WTC11 (cell line): ENCODE data around the gene CCDC182. TPM values are rescaled to one million over a fixed set of nuclear protein-coding genes. Genes with fewer than 3 reads are reported as not detected.

Source experiments
- ATAC-seq: fragments of 200-7000 bp; cut with Tn5 transposase; 2 replicates; pipeline ENCODE4 v1.10.0; 2021; ENCODE audit warnings: mild to moderate bottlenecking, moderate library complexity
- CTCF ChIA-PET: fragments of 300-600 bp; sonication (Branson Sonifier 250); formaldehyde crosslinking; loops from one replicate; lab custom pipeline; 2021; ENCODE audit warnings: antibody characterized with exemption; lab: Charles Lee
- POLR2A ChIA-PET: fragments of 350-600 bp; sonication (Branson Sonifier 250); formaldehyde crosslinking; loops from one replicate; lab custom pipeline; 2021; ENCODE audit warnings: antibody characterized with exemption; lab: Charles Lee
- DNase-seq: peaks from one replicate; pipeline ENCODE4 v3.0.0; 2021; ENCODE audit warnings: low spot score
- H3K27ac Mint-ChIP-seq: 2 replicates; pipeline ENCODE4 v1.8.0; 2021; ENCODE audit warnings: mixed read lengths
- H3K27me3 Mint-ChIP-seq: 2 replicates; pipeline ENCODE4 v1.8.0; 2021; ENCODE audit warnings: low read depth, mild to moderate bottlenecking, moderate library complexity, mixed read lengths
- H3K36me3 Mint-ChIP-seq: 2 replicates; pipeline ENCODE4 v1.8.0; 2021; ENCODE audit warnings: mixed read lengths
- H3K4me1 Mint-ChIP-seq: 2 replicates; pipeline ENCODE4 v1.8.0; 2022; ENCODE audit warnings: mixed read lengths
- H3K4me3 Mint-ChIP-seq: 2 replicates; pipeline ENCODE4 v1.8.0; 2021; ENCODE audit warnings: mild to moderate bottlenecking, moderate library complexity, mixed read lengths
- H3K9me3 Mint-ChIP-seq: 2 replicates; pipeline ENCODE4 v1.8.0; 2021; ENCODE audit warnings: mixed read lengths
- CREB1 ChIP-seq: sonication (generic); formaldehyde crosslinking; IDR thresholded peaks from 2 replicates; pipeline ENCODE4 v1.8.0; 2023; ENCODE audit warnings: mild to moderate bottlenecking, missing genetic modification reagents
- ETV6 ChIP-seq: sonication (generic); formaldehyde crosslinking; IDR thresholded peaks from 2 replicates; pipeline ENCODE4 v1.8.1; 2022; ENCODE audit warnings: mild to moderate bottlenecking, missing genetic modification reagents
- FOXJ3 ChIP-seq: sonication (generic); formaldehyde crosslinking; IDR thresholded peaks from 2 replicates; pipeline ENCODE4 v1.9.0; 2021; ENCODE audit warnings: missing genetic modification reagents, mild to moderate bottlenecking, borderline replicate concordance
- FOXP1 ChIP-seq: sonication (generic); formaldehyde crosslinking; IDR thresholded peaks from 2 replicates; pipeline ENCODE4 v1.8.0; 2022; ENCODE audit warnings: missing genetic modification reagents, mild to moderate bottlenecking, moderate library complexity, borderline replicate concordance
- GABPB1 ChIP-seq: sonication (generic); formaldehyde crosslinking; IDR thresholded peaks from 2 replicates; pipeline ENCODE4 v1.8.1; 2023; ENCODE audit warnings: mild to moderate bottlenecking, missing genetic modification reagents
- JUN ChIP-seq: sonication (generic); formaldehyde crosslinking; IDR thresholded peaks from 2 replicates; pipeline ENCODE4 v1.8.0; 2023; ENCODE audit warnings: mild to moderate bottlenecking, missing genetic modification reagents
- NFE2L1 ChIP-seq: sonication (generic); formaldehyde crosslinking; IDR thresholded peaks from 2 replicates; pipeline ENCODE4 v1.8.1; 2023; ENCODE audit warnings: missing genetic modification reagents
- OVOL2 ChIP-seq: fragments of 250-450 bp; sonication (Bioruptor Pico); IDR thresholded peaks from 2 replicates; pipeline ENCODE4 v1.9.0; 2021; ENCODE audit warnings: mild to moderate bottlenecking, borderline replicate concordance
- RELA ChIP-seq: sonication (generic); formaldehyde crosslinking; IDR thresholded peaks from 2 replicates; pipeline ENCODE4 v1.8.1; 2022; ENCODE audit warnings: missing genetic modification reagents, mild to moderate bottlenecking, borderline replicate concordance
- SP1 ChIP-seq: sonication (generic); formaldehyde crosslinking; conservative IDR thresholded peaks from 2 replicates; pipeline ENCODE4 v1.8.1; 2022; ENCODE audit warnings: missing genetic modification reagents
- TEAD1 ChIP-seq: sonication (generic); formaldehyde crosslinking; IDR thresholded peaks from 2 replicates; pipeline ENCODE4 v1.8.0; 2022; ENCODE audit warnings: mild to moderate bottlenecking, missing genetic modification reagents
- ZNF219 ChIP-seq: sonication (generic); formaldehyde crosslinking; IDR thresholded peaks from 2 replicates; pipeline ENCODE4 v1.8.0; 2023; ENCODE audit warnings: missing genetic modification reagents, mild to moderate bottlenecking, borderline replicate concordance
- ZNF232 ChIP-seq: sonication (generic); formaldehyde crosslinking; IDR thresholded peaks from 2 replicates; pipeline ENCODE4 v1.8.0; 2022; ENCODE audit warnings: mild to moderate bottlenecking, missing genetic modification reagents
- ZNF263 ChIP-seq: sonication (generic); formaldehyde crosslinking; IDR thresholded peaks from 2 replicates; pipeline ENCODE4 v1.8.1; 2022; ENCODE audit warnings: low read depth, mild to moderate bottlenecking, moderate library complexity, missing genetic modification reagents
- ZNF396 ChIP-seq: fragments of 250-450 bp; sonication (Bioruptor Pico); IDR thresholded peaks from 2 replicates; pipeline ENCODE4 v1.8.0; 2021; ENCODE audit warnings: mild to moderate bottlenecking, moderate library complexity, borderline replicate concordance
- total RNA-seq: library from RNA; stranded (reverse); gene quantifications from 3 replicates; pipeline ENCODE4 v1.2.3, GENCODE V29; 2021
- TF ChIP-seq, protein P1 (sequence below): sonication (generic); formaldehyde crosslinking; IDR thresholded peaks from 2 replicates; pipeline ENCODE4 v1.8.0; 2022; ENCODE audit warnings: mild to moderate bottlenecking, missing genetic modification reagents
- TF ChIP-seq, protein P2 (sequence below): sonication (generic); formaldehyde crosslinking; IDR thresholded peaks from 2 replicates; pipeline ENCODE4 v1.8.0; 2022; ENCODE audit warnings: mild to moderate bottlenecking, missing genetic modification reagents
- TF ChIP-seq, protein P3 (sequence below): fragments of 250-450 bp; sonication (Bioruptor Pico); IDR thresholded peaks from 2 replicates; pipeline ENCODE4 v1.8.0; 2021; ENCODE audit warnings: mild to moderate bottlenecking
- TF ChIP-seq, protein P4 (sequence below): sonication (generic); formaldehyde crosslinking; IDR thresholded peaks from 2 replicates; pipeline ENCODE4 v1.8.0; 2023; ENCODE audit warnings: missing genetic modification reagents, mild to moderate bottlenecking, borderline replicate concordance
- TF ChIP-seq, protein P5 (sequence below): fragments of 250-450 bp; sonication (Bioruptor Pico); IDR thresholded peaks from 2 replicates; pipeline ENCODE4 v2.1.2; 2022; ENCODE audit warnings: mild to moderate bottlenecking, moderate library complexity
- TF ChIP-seq, protein P6 (sequence below): fragments of 250-450 bp; sonication (Bioruptor Pico); IDR thresholded peaks from 2 replicates; pipeline ENCODE4 v1.9.0; 2021; ENCODE audit warnings: mild to moderate bottlenecking, borderline replicate concordance

CCDC182 gene
- total RNA-seq, 1 experiment from 2014 or later, result not detected

DNA sequence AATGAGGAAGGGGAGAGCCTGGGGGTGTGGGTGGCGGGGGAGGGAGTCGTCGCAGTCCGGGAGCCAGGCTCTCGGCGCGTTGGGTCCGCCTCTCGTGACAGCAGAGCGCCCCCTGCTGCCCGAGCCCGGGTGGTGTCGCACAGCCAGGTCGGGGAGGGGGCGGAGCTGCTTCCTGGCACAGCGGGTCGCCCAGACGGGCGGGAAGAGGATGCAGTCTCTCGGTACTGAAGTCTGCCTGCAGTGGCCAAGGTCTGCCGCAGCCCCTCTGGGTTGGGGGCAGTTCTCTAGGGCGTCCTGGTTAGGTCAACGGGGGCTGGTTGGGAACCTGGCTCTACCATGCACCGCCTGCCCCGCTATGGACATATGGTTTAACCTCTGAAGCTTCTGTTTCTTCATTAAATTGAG, 38.2 kb upstream of the CCDC182 start (continued):
- TF ChIP-seq, protein P1, sequence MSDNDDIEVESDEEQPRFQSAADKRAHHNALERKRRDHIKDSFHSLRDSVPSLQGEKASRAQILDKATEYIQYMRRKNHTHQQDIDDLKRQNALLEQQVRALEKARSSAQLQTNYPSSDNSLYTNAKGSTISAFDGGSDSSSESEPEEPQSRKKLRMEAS, result peak; percentile 77; the same call in 1 of the 2 replicates
- TF ChIP-seq JUN (CRISPR knock-in tag) (no peak), ETV6 (CRISPR knock-in tag) (peak; percentile 63; the same call in 1 of the 2 replicates), NFE2L1 (CRISPR knock-in tag) (no peak)

DNA sequence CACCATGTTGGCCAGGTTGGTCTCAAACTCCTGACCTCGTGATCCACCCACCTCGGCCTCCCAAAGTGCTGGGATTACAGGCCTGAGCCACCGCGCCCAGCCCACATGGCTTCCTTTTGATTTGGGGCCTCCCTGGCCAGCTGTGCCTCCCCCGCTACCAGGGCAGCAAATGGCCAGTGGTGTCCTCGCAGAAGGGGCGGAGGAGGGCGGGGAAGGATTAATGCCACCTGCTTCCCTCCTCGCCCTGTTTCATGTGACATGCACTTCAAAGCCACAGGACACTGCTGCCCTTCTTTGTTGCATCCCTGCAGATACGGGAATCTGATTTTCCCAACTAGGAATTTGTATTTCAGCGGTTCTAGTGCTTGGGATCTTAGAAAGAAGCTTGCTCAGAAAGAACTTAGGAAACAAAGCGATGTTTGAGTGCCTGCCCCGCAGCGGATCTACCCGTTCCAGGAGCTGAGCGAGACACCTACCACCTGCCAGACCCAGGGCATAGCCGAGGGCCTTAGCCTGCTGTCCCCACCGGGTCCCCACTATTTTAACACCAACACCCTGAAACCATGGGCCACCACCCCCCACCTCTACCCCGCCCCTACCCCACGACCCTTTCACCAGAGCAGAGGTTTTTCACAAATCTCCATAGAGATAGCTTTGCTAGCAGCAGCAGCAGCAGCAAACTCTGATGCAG, 37.7 kb upstream of the CCDC182 start:
- H3K27me3 Mint-ChIP-seq, result peaks cover 15% of the 10 kb centered on the region
- ATAC-seq (peak; percentile 19), DNase-seq (peak; percentile 15)
- CTCF ChIA-PET, result interaction anchor here (0.5 to 4.6 kb wide), 74 partner anchors 9 to 904 kb away, joined by 3 to 78 read pairs (median 5); partner anchors contain the start of genes CUEDC1, MRPS23 and TRIM25
- POLR2A ChIA-PET, result interaction anchor here (0.9 to 1.0 kb wide), 2 partner anchors 51 to 67 kb away, joined by 4 to 10 read pairs; partner anchors contain the start of gene MRPS23
- H3K4me1 Mint-ChIP-seq, result peaks cover 9% of the 10 kb centered on the region
- peak overlapping the region; percentile 17 for H3K4me3 Mint-ChIP-seq
- no peaks in the 10 kb centered on the region for H3K9me3 Mint-ChIP-seq
- no peak overlapping the region for H3K27ac Mint-ChIP-seq
- H3K36me3 Mint-ChIP-seq, result no peaks in the 10 kb centered on the region
- TF ChIP-seq RELA (no peak), ZNF396 (CRISPR knock-in tag) (no peak), OVOL2 (no peak), GABPB1 (CRISPR knock-in tag) (no peak), ZNF219 (no peak), FOXP1 (CRISPR knock-in tag) (0 out of 2 replicates have a peak, but pooled peaks have one; percentile 43), CREB1 (CRISPR knock-in tag) (no peak), TEAD1 (CRISPR knock-in tag) (no peak), ZNF232 (CRISPR knock-in tag) (no peak), FOXJ3 (no peak), SP1 (no peak), ZNF263 (CRISPR knock-in tag) (no peak)
- TF ChIP-seq, protein P2, sequence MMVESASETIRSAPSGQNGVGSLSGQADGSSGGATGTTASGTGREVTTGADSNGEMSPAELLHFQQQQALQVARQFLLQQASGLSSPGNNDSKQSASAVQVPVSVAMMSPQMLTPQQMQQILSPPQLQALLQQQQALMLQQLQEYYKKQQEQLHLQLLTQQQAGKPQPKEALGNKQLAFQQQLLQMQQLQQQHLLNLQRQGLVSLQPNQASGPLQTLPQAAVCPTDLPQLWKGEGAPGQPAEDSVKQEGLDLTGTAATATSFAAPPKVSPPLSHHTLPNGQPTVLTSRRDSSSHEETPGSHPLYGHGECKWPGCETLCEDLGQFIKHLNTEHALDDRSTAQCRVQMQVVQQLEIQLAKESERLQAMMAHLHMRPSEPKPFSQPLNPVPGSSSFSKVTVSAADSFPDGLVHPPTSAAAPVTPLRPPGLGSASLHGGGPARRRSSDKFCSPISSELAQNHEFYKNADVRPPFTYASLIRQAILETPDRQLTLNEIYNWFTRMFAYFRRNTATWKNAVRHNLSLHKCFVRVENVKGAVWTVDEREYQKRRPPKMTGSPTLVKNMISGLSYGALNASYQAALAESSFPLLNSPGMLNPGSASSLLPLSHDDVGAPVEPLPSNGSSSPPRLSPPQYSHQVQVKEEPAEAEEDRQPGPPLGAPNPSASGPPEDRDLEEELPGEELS (CRISPR knock-in tag), result no peak
- TF ChIP-seq, protein P3, sequence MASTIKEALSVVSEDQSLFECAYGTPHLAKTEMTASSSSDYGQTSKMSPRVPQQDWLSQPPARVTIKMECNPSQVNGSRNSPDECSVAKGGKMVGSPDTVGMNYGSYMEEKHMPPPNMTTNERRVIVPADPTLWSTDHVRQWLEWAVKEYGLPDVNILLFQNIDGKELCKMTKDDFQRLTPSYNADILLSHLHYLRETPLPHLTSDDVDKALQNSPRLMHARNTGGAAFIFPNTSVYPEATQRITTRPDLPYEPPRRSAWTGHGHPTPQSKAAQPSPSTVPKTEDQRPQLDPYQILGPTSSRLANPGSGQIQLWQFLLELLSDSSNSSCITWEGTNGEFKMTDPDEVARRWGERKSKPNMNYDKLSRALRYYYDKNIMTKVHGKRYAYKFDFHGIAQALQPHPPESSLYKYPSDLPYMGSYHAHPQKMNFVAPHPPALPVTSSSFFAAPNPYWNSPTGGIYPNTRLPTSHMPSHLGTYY (CRISPR knock-in tag), result no peak
- TF ChIP-seq, protein P4, sequence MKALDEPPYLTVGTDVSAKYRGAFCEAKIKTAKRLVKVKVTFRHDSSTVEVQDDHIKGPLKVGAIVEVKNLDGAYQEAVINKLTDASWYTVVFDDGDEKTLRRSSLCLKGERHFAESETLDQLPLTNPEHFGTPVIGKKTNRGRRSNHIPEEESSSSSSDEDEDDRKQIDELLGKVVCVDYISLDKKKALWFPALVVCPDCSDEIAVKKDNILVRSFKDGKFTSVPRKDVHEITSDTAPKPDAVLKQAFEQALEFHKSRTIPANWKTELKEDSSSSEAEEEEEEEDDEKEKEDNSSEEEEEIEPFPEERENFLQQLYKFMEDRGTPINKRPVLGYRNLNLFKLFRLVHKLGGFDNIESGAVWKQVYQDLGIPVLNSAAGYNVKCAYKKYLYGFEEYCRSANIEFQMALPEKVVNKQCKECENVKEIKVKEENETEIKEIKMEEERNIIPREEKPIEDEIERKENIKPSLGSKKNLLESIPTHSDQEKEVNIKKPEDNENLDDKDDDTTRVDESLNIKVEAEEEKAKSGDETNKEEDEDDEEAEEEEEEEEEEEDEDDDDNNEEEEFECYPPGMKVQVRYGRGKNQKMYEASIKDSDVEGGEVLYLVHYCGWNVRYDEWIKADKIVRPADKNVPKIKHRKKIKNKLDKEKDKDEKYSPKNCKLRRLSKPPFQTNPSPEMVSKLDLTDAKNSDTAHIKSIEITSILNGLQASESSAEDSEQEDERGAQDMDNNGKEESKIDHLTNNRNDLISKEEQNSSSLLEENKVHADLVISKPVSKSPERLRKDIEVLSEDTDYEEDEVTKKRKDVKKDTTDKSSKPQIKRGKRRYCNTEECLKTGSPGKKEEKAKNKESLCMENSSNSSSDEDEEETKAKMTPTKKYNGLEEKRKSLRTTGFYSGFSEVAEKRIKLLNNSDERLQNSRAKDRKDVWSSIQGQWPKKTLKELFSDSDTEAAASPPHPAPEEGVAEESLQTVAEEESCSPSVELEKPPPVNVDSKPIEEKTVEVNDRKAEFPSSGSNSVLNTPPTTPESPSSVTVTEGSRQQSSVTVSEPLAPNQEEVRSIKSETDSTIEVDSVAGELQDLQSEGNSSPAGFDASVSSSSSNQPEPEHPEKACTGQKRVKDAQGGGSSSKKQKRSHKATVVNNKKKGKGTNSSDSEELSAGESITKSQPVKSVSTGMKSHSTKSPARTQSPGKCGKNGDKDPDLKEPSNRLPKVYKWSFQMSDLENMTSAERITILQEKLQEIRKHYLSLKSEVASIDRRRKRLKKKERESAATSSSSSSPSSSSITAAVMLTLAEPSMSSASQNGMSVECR (CRISPR knock-in tag), result no peak
- TF ChIP-seq, protein P5, sequence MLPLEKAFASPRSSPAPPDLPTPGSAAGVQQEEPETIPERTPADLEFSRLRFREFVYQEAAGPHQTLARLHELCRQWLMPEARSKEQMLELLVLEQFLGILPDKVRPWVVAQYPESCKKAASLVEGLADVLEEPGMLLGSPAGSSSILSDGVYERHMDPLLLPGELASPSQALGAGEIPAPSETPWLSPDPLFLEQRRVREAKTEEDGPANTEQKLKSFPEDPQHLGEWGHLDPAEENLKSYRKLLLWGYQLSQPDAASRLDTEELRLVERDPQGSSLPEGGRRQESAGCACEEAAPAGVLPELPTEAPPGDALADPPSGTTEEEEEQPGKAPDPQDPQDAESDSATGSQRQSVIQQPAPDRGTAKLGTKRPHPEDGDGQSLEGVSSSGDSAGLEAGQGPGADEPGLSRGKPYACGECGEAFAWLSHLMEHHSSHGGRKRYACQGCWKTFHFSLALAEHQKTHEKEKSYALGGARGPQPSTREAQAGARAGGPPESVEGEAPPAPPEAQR (CRISPR knock-in tag), result no peak
- TF ChIP-seq, protein P6, sequence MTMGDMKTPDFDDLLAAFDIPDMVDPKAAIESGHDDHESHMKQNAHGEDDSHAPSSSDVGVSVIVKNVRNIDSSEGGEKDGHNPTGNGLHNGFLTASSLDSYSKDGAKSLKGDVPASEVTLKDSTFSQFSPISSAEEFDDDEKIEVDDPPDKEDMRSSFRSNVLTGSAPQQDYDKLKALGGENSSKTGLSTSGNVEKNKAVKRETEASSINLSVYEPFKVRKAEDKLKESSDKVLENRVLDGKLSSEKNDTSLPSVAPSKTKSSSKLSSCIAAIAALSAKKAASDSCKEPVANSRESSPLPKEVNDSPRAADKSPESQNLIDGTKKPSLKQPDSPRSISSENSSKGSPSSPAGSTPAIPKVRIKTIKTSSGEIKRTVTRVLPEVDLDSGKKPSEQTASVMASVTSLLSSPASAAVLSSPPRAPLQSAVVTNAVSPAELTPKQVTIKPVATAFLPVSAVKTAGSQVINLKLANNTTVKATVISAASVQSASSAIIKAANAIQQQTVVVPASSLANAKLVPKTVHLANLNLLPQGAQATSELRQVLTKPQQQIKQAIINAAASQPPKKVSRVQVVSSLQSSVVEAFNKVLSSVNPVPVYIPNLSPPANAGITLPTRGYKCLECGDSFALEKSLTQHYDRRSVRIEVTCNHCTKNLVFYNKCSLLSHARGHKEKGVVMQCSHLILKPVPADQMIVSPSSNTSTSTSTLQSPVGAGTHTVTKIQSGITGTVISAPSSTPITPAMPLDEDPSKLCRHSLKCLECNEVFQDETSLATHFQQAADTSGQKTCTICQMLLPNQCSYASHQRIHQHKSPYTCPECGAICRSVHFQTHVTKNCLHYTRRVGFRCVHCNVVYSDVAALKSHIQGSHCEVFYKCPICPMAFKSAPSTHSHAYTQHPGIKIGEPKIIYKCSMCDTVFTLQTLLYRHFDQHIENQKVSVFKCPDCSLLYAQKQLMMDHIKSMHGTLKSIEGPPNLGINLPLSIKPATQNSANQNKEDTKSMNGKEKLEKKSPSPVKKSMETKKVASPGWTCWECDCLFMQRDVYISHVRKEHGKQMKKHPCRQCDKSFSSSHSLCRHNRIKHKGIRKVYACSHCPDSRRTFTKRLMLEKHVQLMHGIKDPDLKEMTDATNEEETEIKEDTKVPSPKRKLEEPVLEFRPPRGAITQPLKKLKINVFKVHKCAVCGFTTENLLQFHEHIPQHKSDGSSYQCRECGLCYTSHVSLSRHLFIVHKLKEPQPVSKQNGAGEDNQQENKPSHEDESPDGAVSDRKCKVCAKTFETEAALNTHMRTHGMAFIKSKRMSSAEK (CRISPR knock-in tag), result no peak
